GM03348 (cell line): ENCODE measurements around the gene SLC17A5.
"Not testable (repeated sequence)": the region's sequence is repeated elsewhere in the genome, so short reads cannot be mapped to it uniquely, and the experiment has no call there.

Source experiments
- DNase-seq: peaks from one replicate; pipeline ENCODE4 v3.0.0; 2012; ENCODE audit warnings: low spot score

SLC17A5 gene

GRCh38 chr6:73613806-73614536 is 39.8 kb downstream of the SLC17A5 start:
- DNase-seq, result no peak

DNA sequence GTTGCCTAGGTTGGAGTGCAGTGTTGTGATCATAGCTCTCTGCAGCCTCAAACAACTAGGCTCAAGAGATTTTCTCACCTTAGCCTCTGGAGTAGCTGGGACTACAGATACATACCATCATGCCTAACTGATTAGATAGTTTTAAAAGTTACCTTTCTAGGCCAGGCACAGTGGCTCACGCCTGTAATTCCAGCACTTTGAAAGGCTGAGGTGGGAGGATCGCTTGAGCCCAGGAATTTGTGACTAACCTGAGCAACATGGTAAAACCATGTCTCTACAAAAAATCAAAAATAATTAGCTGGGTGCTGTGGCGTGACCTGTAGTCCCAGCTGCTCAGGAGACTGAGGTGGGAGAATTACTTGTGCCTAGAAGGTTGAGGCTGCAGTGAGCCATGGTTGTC is 41.2 kb downstream of the SLC17A5 start:
- DNase-seq, result no peak

DNA sequence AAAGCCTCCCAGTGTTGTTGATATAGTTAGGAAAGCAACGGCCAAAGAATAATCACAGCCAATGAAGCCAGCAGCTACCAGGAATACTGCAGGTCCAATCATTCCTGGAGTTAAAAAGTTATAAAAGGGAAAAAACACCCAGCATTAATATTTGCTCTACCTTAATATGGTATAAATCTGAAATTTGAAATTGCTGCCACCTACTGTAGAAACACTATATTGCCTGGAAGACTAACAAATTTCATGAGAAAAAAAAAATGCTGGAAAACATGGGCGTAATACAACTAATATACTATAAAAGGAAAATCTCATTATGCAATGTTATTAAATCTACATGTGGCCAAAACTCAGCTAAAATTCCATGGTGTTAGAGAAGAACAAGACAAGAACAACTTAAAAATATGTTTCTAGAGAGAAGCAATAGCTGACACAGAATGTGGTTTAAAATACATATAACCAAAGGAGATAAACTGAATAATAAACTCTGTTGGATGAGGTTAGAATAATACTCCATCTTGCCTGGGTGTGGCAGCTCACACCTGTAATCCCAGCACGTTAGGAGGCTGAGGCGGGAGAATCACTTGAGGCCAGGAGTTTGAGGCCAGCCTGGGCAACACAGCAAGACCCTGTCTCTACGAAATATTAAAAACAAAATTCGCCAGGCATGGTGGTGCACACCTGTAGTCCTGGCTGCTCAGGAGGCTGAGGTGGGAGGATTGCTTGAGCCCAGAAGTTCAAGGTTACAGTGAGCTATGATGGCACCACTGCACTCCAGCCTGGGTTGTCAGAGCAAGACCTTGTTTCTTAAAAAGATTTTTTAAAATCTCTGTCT is 43.1 kb downstream of the SLC17A5 start:
- DNase-seq, result peak; percentile 62

GRCh38 chr6:73608761-73609160 is 45.0 kb downstream of the SLC17A5 start:
- no peak for DNase-seq

- DNase-seq, result no peak
Observed at GRCh38 chr6:73606428-73606827, 47.4 kb downstream of the SLC17A5 start.

DNA sequence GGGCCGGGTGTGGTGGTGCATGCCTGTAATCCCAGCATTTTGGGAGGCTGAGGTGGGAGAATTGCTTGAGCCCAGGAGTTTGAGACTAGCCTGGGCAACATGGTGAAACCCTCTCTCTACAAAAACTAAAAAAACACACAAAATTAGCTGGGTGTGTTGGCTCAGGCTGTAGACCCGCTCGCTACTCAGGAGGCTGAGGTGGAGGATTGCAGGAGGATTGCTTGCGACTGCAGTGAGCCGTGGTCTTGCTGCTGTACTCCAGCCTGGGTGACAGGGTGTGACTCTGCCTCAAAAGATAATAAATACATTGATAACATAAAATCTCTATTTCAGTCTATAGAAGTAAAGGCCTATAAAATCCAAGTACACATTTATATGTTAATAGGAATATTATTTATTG is 49.3 kb downstream of the SLC17A5 start:
- DNase-seq, result no peak

DNA sequence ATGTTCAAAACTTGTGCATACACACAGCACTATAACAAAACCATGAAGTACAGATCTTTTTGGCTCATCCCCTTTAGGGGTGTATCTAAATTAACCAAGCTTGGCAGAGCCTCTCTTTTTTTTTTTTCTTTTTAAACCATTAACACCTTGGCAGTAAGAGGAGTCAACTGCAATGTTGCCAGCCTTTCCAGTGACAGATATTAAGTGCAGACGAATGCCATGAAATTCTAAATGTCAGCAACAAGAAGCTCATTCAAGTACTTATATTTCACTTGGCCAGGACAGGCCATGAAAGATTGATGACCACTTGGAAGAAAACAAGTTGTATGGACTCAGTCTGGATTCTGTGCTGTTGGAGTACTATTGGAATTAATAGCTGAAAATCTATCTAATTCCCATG is 49.8 kb downstream of the SLC17A5 start:
- no peak for DNase-seq

DNA sequence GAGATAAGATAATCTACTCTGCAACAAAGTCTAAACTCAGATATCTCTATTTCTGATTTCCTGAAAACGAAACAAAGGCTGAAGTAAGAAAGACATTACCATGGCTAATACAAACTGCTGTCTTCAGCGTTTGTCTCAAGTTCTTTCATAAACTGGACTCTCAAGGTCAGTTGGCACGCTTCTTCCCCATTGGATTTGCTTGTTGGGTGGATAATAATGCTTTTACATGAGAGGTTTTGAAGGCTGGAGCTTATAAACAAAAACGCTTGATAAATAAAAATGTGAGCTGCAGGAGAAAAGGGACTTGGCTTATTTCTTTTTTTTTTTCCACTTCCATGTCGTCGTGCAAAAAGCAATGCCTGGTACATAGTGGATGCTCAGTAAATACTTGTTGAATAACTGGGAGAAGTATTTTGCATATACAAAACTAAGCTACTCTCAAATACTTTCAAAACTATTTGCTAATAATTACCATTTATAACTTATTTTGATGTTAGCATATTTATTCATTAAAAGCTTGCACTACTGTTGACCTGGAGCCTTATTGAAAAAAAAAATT is 67.3 kb downstream of the SLC17A5 start:
- DNase-seq, result peak; percentile 24

DNA sequence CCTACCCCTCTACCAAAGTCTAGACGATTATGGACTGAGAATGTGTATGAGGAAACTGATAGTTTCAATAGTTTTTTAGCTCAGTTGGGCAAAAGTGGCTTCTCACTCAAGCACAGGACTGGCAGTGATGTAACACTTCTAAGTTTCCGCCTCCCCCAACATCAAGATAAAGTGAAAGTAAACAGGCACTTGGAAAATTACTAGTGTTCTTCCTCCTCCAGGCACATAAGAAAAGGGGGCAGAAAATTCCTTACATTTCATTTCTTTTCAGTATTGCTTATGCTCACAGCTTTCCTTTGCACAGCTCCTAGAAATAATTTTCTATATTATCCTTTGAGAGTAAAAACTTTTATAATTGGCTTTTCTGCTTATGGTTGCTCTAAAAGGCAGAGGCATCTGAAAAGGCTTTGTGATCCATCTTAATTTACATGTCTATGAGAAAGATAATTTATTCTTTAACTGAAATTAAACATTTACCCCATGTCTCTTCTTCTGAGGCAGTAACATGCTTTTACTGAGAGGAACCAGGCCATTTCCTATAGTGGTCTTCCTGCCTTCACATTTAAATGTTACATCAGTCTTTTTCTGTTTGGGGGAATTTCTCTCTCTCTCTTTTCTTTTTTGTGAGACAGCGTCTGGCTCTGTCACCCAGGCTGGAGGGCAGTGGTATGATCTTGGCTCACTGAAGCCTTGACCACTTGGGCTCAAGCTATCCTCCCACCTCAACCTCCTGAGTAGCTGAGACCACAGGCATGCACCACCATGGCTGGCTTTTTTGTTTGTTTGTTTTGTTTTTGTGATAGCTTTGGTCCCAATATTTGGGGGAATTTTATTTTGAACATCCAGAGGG is 68.0 kb downstream of the SLC17A5 start:
- peak; percentile 74 for DNase-seq

DNA sequence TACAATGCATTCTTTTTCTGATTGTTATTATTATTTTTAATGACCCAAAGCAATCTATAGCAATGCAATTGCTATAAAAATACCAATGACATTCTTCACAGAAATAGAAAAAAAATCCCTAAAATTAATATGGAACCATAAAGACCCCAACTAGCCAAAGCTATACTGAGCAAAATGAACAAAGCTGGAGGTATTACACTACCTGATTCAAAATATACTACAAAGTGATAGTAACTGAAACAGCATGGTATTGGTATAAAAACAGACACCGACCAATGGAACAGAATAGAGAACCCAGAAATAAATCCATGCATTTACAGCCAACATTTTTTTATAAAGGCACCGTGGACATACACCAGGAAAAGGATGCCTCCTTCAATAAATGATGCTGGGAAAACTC is 72.5 kb downstream of the SLC17A5 start:
- DNase-seq, result no peak

DNA sequence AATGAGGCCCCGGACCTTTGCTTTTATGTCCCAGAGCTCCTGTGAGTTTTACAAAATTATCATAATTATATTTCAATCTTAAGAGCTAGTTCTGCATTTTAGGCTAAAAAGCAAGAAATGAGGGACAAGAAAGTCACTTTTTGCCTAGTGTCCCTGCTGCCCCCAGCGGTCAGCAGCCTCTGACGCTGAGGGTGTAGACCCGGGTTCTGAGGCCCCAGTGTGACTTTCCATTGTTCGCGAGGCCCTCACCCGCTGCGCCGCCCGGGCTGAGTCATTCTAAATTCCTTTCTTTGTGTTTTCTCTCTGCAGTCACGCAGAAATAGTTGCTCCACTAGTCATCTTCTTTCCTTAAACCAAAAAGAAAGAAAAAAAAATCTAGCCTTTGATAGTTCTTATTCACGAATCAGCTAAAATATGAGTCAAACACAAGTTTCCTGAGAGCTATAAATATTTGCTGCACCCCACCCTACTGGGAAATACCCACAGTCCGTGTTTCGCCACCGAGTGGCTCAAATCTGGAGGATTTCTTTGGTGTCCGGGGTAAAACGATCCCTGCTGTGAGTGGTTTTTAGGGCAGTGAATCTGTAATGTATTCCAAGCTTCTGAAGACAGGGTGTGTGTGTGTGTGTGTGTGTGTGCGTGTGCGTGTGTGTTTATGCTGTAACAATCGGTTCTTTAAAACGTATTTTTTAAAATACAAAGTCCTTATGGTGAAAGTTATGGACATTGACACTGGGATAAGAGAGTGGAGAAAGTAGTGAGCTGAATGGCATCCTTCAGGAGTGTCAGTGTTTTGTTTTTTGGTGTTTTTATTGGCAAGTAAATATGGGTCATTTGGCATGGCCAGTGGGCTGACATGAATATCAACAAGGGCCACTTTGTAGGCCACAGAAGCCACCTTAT is 73.3 kb downstream of the SLC17A5 start:
- peak; percentile 90 for DNase-seq

DNA sequence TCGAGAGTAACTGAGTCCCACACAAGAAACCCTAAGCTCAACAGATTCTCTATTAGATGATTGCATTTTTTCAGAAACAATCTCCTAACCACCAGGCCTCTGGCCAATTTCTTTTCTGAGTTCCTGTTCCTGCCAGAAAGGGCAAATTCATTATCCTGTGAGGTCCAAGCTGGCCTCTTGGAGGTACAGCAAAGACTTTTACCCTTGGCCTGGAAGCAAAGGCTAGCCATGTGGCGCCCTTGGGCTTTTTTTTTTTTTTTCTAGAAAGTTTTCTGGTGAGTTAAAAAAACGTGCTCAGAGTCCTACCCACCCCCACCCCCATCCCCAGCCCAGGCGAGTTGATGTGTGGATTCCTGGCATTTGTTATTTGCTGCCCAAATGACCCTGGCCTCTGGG is 73.9 kb downstream of the SLC17A5 start:
- DNase-seq, result peak; percentile 72

DNA sequence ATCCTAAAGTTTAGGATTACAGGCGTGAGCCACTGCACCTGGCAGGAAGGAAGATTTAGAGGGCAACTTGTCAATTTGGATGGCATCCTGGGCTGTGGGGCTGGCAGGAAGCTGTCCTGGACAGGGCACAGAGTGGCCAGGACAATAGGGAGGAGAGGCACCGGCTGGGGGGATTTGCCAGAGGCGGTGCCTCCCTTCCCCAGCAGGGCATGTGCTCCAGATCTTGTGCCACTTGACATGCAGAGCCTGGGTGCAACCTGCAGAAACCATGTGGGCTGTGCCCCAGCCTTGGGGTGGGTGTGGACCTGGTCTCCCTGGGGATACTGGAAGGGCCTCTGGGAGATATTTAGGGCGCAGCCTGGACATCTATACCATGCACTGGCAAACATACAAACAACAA is 74.4 kb downstream of the SLC17A5 start:
- DNase-seq, result no peak

- no peak for DNase-seq
Observed at GRCh38 chr6:73577676-73578075, 76.1 kb downstream of the SLC17A5 start.

- not testable (repeated sequence) for DNase-seq
Observed at GRCh38 chr6:73572531-73572930, 81.3 kb downstream of the SLC17A5 start.

DNA sequence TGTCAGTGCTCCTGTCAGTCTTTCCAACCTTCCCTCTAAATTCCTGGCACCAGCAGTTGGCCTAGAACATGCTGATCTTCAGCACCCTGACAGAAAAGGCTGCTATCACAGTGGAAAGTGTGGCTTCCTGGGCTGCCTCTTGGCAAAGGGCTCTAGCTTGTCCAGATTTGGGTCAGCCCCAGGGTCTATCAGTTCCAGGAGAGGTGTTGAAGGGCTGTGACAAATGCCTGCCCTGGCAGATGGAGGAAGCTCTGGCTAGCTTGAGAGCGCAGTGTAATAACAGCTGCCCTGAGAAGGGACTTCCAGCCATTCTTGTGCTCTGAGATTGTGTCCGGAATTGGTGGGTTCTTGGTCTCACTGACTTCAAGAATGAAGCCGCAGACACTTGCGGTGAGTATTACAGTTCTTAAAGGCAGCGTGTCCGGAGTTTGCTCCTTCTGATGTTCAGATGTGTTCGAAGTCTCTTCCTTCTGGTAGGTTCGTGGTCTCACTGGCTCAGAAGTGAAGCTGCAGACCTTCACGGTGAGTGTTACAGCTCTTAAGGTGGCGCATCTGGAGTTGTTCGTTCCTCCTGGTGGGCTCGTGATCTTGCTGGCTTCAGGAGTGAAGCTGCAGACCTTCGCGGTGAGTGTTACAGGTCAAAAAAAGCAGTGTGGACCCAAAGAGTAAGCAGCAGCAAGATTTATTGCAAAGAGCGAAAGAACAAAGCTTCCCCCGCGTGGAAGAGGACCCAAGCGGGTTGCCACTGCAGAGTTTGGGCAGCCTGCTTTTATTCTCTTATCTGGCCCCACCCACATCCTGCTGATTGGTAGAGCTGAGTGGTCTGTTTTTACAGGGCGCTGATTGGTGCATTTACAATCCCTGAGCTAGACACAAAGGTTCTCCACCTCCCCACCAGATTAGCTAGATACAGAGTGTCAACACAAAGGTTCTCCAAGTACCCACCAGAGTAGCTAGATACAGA is 82.3 kb downstream of the SLC17A5 start:
- DNase-seq, result not testable (repeated sequence)

GRCh38 chr6:73569121-73569520 is 84.7 kb downstream of the SLC17A5 start:
- DNase-seq, result no peak

- DNase-seq, result peak; percentile 79
Observed at GRCh38 chr6:73566954-73567591, 86.7 kb downstream of the SLC17A5 start.

- not testable (repeated sequence) for DNase-seq
Observed at GRCh38 chr6:73566486-73566871, 87.3 kb downstream of the SLC17A5 start.
